ENCODE measurements around the gene ST6GALNAC3. TPM values are rescaled to one million over a fixed set of nuclear protein-coding genes. Genes with fewer than 3 reads are reported as not detected.
"Not testable (repeated sequence)": the region's sequence is repeated elsewhere in the genome, so short reads cannot be mapped to it uniquely, and the experiment has no call there.

The ST6GALNAC3 gene
- total RNA-seq, 1 experiment from 2014 or later, result 0.48 TPM

DNA sequence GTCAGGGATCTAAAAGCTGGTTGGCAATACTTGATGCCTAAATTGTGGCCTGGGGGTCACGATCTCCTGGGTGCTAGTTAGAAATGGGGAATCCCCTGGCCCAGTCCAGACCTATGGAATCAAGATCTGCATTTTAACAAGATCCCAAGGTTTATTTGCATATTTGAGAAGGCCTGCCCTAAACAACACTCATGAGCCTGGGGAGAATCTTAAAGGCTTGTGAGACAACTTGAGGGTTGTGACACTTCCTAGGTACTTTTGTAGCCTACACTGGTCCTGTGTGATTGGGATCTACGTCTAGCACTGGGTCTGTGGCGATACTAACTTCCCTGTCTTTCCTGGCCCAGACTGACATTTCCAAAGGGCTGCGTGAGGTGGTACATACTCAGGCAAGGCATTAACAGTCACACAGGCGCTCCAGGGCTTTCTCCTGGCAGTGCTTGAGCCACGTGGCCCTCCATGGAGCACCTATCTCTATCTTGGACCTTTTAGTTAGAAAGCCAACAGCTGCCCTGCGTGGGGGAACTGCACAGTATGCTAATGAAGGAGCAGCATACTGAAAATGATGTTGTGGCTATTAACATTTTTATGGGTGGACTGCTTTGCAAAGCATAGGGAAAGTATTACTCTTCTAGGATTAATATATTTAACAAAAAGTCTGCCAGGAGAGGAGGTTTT lies 263.1 kb downstream of the ST6GALNAC3 start:
- DNase-seq (ENCODE audit: low read depth), result no peak

GRCh38 chr1:76340056-76340455 lies 265.5 kb downstream of the ST6GALNAC3 start:
- DNase-seq (ENCODE audit: low read depth), result no peak

- not testable (repeated sequence) for DNase-seq (ENCODE audit: low read depth)
These were observed 267.3 kb downstream of the ST6GALNAC3 start for GRCh38 chr1:76341816-76342215.

- DNase-seq (ENCODE audit: low read depth), result no peak
These were observed 268.8 kb downstream of the ST6GALNAC3 start for GRCh38 chr1:76343356-76343755.

DNA sequence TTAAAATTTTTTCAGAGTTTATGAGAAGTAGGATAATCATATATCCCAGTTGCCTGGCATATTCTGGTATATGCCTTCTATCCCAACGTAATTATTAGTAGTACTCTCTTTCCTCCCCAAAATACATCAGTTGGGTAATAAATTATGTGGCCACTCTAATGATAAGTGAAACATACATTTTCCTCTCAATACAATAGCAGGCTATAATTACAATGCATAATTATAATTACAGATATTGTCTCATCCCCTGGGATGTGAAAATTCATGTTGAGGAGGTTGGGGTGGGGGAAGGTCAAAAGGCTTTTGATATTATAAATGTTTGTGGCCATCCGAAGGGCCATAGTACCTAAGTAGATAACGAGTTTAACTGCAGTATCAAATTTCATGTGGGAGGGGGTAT lies 277.1 kb downstream of the ST6GALNAC3 start:
- no peak for DNase-seq (ENCODE audit: low read depth)

DNA sequence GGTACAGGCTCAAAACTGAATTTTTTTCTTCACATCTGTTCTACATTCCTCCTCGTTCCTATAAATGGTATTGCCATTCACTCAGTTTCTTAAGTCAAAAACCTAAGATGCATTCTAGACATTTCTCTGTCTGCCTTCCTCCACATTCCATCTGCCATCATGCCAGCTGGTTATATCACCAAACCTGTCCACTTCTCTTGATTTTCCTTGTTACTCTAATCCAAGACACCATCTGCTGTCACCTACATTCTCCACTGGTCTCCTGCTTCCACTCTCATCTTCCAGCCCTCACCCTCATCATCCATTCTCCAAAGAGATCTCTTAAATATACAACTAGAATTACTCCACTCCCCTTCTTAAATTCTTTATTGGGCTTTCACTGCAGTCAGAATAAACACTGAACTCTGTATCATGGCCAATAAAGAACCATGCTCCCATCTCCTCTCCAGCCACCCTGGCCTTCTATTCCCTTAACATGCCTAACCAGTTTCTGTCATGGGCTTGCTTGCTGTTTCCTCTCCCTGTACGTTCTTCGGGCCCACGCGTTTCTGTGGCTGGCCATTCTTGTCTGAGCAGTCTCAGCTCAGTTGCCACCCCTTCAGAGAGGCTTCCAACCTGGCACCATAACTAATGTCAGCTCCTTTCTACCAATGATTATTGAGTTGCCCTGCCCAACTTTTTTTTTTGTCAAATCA lies 278.3 kb downstream of the ST6GALNAC3 start:
- no peak for DNase-seq (ENCODE audit: low read depth)

- no peak for DNase-seq (ENCODE audit: low read depth)
These were observed 279.7 kb downstream of the ST6GALNAC3 start for GRCh38 chr1:76354236-76354635.

DNA sequence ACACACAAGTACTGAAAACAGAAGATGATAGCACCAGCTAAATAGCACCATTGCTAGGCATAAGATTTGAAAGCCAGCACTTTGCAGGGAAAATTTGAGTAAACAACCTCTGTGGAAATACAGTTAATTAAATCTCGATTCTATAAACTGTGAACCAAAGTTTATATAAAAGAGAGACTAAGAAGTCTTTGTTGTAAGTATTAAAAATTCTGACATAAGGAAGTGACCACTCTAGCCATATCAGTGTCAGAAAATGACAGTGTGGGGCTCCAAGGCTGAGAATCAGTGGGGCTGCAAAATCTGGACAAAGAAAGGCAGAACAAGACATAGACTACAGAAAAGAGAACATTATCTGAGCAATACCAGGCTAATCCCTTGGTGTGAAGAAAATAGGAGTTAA lies 292.2 kb downstream of the ST6GALNAC3 start:
- DNase-seq (ENCODE audit: low read depth), result no peak

GRCh38 chr1:76371941-76372340 lies 297.4 kb downstream of the ST6GALNAC3 start:
- no peak for DNase-seq (ENCODE audit: low read depth)

DNA sequence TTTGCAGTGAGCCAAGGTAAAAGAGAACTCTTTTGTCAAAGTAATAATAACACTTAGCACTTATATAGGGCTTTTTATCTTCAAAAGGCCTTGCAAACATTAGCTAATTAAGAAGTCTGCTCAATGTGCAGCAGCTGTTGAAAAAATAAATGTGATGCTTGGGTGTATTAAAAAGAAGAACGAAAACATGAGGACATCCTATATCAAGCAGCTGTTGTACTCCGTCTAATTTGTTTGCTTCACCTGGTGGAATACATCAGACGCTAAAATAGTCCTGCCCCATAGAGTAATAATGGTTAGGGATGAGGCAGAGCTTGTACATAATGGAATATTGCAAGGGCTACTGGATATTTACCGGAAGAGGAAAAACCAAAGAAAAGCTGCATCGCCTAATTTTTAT lies 299.5 kb downstream of the ST6GALNAC3 start:
- DNase-seq (ENCODE audit: low read depth), result no peak

DNA sequence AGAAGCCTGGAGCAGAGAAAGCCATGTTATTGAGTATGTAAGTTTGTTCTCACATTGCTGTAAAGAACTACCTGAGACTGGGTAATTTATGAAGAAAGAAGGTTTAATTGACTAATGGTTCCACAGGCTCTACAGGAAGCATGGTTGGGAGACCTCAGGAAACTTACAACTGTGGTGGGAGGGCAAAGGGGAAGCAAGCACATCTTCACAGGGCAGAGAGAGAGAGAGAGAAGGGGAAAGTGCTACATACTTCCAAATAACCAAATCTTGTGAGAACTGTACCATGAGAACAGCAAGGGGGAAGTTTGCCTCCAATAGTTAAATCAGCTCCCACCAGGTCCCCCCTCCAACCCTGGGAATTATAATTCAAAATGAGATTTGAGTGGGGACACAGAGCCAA lies 302.7 kb downstream of the ST6GALNAC3 start:
- no peak for DNase-seq (ENCODE audit: low read depth)

GRCh38 chr1:76379506-76379905 lies 305.0 kb downstream of the ST6GALNAC3 start:
- DNase-seq (ENCODE audit: low read depth), result peak; percentile 0

- DNase-seq (ENCODE audit: low read depth), result no peak
These were observed 307.0 kb downstream of the ST6GALNAC3 start for GRCh38 chr1:76381450-76382097.

GRCh38 chr1:76388261-76388660 lies 313.7 kb downstream of the ST6GALNAC3 start:
- DNase-seq (ENCODE audit: low read depth), result no peak

DNA sequence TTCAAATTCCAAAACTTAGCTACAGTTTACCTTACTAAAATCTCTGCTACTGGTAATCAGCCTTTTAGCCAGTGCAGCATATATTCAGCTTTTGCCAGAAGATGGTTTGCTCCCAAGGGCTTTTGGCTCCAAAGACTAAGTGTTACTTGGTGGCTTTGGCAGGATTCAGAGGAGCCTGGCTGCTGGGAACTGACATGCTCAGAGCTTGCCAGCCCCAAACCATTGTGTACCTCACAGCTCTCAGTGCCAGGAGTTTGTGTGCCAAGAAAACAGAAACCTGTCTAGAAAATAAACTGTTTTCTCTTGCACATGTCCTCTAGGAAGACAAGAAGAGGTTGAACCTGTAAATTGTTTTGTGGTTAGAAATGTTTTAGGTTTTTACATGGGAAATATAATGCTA lies 315.9 kb downstream of the ST6GALNAC3 start:
- no peak for DNase-seq (ENCODE audit: low read depth)

DNA sequence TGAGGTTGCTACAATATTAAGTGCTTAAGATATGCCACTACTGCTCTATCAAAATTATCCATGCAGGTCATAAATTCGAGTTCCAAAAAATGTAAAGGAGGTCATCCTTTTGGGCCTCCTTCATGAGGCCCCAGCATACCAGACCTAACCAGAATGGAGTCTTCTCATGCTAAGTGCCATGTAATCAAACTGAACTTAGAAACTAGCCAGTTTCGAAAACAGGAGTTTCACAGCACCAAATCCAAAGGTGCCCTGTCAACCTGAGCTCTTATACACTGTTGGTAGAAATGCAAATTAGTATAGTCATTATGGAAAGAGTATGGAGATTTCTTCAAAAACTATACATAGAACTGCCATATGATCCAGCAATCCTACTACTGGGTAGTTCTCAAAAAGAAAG lies 320.5 kb downstream of the ST6GALNAC3 start:
- DNase-seq (ENCODE audit: low read depth), result no peak

- no peak for DNase-seq (ENCODE audit: low read depth)
These were observed 327.6 kb downstream of the ST6GALNAC3 start for GRCh38 chr1:76402128-76402527.

DNA sequence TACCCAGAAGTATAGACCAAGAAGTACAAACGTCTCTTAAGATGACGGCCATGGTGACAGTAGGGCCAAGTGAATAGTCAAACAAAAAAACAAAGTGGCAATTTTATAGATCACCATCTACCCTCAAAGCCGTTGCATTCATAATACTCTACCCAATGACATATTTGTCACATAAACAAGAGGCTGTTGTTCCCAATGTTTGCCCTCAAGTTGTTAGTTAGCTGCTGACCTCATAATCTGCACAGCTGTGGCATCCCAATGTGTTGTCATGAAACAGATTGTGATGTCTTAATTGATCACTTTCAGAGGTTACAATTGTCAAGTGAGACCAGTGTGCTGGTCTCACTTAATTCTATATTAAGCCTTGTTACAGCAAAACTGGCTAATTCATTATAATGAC lies 333.8 kb downstream of the ST6GALNAC3 start:
- DNase-seq (ENCODE audit: low read depth), result peak; percentile 8

- DNase-seq (ENCODE audit: low read depth), result no peak
These were observed 336.0 kb downstream of the ST6GALNAC3 start for GRCh38 chr1:76410499-76410898.

GRCh38 chr1:76418531-76418930 lies 344.0 kb downstream of the ST6GALNAC3 start:
- DNase-seq (ENCODE audit: low read depth), result no peak

GRCh38 chr1:76419603-76420002 lies 345.1 kb downstream of the ST6GALNAC3 start:
- DNase-seq (ENCODE audit: low read depth), result no peak

DNA sequence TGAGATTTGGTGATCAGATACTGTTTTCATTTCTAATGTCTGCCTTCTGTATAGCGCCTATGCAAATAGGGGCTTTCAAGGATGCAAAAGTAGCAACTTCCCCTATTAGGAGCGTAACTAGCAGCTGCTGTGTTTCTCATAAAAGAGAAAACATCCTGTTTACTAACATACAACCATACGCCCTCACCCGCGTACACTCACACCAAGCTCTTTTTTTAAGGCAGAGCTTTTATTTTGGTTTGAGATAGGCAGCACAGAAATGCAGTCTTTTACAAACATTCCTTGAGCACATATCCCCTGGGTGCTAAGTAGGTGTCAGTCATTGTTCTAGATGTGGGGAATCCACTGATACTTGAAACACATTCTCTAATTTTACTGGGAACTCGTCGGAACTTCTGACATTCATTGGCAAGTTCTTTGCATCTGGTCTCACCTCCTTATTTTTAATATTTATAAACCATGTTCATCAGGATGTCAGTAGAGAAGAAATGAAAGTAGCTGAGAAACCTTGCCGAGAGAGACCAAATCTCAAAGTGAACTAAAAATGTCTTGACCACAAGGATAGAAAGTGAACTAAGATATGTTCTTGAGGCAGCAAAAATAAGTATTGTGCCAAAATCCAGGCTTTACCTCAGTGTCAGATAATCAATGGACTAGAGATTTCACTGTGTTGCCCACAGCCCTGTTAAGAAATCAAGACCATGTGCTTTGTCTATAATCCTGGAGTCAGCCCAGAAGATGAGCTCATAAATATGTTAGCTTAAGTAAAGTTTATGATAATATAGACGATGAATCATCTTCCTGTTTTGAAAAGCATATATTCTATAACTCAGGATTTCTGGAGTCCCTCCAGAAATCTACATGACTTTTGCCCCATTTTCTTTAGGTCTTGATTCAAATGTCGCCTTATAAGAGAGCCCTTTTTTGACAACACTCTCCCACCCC lies 350.9 kb downstream of the ST6GALNAC3 start:
- DNase-seq (ENCODE audit: low read depth), result no peak
